Measurements from ENCODE around the gene PYGM.

- TF ChIP-seq CTCF (conservative IDR thresholded peaks at IDR 0.05 in 1 of 2, IDR thresholded peaks at IDR 0.05 in 1 of 2; ENCODE audit: extremely low read depth in 1 of 2, insufficient read depth in 1 of 2, low read depth in 1 of 2, low read length in 2 of 2) (no peak), EZH2 (IDR thresholded peaks at IDR 0.05; ENCODE audit: borderline replicate concordance, low read length) (no peak)
These were observed 6.8 kb downstream of the PYGM start for GRCh38 chr11:64753019-64753379.

Data from mammary epithelial cell (primary cell).